ENCODE results near the gene KSR1.

GRCh38 chr17:27485716-27486495 is 29.7 kb downstream of the KSR1 start:
- TF ChIP-seq, protein P1, sequence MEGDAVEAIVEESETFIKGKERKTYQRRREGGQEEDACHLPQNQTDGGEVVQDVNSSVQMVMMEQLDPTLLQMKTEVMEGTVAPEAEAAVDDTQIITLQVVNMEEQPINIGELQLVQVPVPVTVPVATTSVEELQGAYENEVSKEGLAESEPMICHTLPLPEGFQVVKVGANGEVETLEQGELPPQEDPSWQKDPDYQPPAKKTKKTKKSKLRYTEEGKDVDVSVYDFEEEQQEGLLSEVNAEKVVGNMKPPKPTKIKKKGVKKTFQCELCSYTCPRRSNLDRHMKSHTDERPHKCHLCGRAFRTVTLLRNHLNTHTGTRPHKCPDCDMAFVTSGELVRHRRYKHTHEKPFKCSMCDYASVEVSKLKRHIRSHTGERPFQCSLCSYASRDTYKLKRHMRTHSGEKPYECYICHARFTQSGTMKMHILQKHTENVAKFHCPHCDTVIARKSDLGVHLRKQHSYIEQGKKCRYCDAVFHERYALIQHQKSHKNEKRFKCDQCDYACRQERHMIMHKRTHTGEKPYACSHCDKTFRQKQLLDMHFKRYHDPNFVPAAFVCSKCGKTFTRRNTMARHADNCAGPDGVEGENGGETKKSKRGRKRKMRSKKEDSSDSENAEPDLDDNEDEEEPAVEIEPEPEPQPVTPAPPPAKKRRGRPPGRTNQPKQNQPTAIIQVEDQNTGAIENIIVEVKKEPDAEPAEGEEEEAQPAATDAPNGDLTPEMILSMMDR (IDR thresholded peaks at IDR 0.05): no peak
- no peak for TF ChIP-seq POLR2AphosphoS5 (IDR thresholded peaks at IDR 0.05)

All from breast epithelium (tissue), 3 donors.